PC-9 (cell line): ENCODE measurements around the gene ELMOD2.

Experiments used
- EZH2 ChIP-seq: fragments of 200-600 bp; sonication (generic); IDR thresholded peaks from 2 replicates; pipeline ENCODE4 v1.8.0; 2017; ENCODE audit warnings: antibody characterized with exemption, low read depth
- TF ChIP-seq, protein P1 (sequence below): fragments of 200-600 bp; sonication (generic); conservative IDR thresholded peaks from 2 replicates; pipeline ENCODE4 v1.6.1; 2017; ENCODE audit warnings: mixed run types, antibody characterized with exemption, mild to moderate bottlenecking, moderate library complexity

DNA sequence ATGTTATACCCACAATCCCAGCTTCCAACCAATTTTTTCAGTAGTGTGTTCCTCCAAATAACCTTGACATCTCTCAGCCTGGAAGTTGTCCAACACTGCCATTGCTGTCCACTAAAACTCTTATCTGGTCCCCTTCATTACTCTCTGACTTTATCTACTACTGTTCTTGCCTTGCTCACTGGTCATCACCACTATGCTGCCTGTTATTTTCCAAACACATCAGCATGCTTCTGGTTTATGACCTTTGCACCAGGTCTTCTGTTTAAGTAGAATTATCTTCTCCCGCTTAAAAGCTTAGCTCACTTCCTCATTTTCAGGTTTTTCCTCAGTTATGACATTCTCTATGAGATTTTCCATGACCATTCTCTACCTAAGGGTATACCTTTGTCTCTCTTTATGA lies 5.5 kb downstream of the ELMOD2 start:
- TF ChIP-seq, protein P1, sequence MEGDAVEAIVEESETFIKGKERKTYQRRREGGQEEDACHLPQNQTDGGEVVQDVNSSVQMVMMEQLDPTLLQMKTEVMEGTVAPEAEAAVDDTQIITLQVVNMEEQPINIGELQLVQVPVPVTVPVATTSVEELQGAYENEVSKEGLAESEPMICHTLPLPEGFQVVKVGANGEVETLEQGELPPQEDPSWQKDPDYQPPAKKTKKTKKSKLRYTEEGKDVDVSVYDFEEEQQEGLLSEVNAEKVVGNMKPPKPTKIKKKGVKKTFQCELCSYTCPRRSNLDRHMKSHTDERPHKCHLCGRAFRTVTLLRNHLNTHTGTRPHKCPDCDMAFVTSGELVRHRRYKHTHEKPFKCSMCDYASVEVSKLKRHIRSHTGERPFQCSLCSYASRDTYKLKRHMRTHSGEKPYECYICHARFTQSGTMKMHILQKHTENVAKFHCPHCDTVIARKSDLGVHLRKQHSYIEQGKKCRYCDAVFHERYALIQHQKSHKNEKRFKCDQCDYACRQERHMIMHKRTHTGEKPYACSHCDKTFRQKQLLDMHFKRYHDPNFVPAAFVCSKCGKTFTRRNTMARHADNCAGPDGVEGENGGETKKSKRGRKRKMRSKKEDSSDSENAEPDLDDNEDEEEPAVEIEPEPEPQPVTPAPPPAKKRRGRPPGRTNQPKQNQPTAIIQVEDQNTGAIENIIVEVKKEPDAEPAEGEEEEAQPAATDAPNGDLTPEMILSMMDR: no peak
- no peak for TF ChIP-seq EZH2
